ENCODE results near the gene NAPEPLD. TPM values are rescaled to one million over a fixed set of nuclear protein-coding genes. Genes with fewer than 3 reads are reported as not detected.
"Not testable (repeated sequence)": the region's sequence is repeated elsewhere in the genome, so short reads cannot be mapped to it uniquely, and the experiment has no call there.

NAPEPLD gene
- total RNA-seq, 1 experiment from 2014 or later = 12.4 TPM

GRCh38 chr7:103144754-103145153 lies 4.1 kb downstream of the NAPEPLD start:
- not testable (repeated sequence) for DNase-seq (ENCODE audit: low spot score)

GRCh38 chr7:103143868-103144267 lies 5.0 kb downstream of the NAPEPLD start:
- no peak for DNase-seq (ENCODE audit: low spot score)

- no peak for DNase-seq (ENCODE audit: low spot score)
Observed at GRCh38 chr7:103142494-103142893, 6.4 kb downstream of the NAPEPLD start.

GRCh38 chr7:103141753-103142404 lies 7.0 kb downstream of the NAPEPLD start:
- peak; percentile 92 for DNase-seq (ENCODE audit: low spot score)

GRCh38 chr7:103140685-103141084 lies 8.2 kb downstream of the NAPEPLD start:
- no peak for DNase-seq (ENCODE audit: low spot score)

- no peak for DNase-seq (ENCODE audit: low spot score)
Observed at GRCh38 chr7:103140061-103140460, 8.8 kb downstream of the NAPEPLD start.

- no peak for DNase-seq (ENCODE audit: low spot score)
Observed at GRCh38 chr7:103134836-103135554, 13.9 kb downstream of the NAPEPLD start.

- no peak for DNase-seq (ENCODE audit: low spot score)
Observed at GRCh38 chr7:103132995-103133688, 15.8 kb downstream of the NAPEPLD start.

- DNase-seq (ENCODE audit: low spot score) = no peak
Observed at GRCh38 chr7:103130901-103131624, 17.8 kb downstream of the NAPEPLD start.

GRCh38 chr7:103129702-103130549 lies 19.0 kb downstream of the NAPEPLD start:
- no peak for DNase-seq (ENCODE audit: low spot score)

GRCh38 chr7:103127006-103127405 lies 21.9 kb downstream of the NAPEPLD start:
- no peak for DNase-seq (ENCODE audit: low spot score)

GRCh38 chr7:103124429-103124979 lies 24.4 kb downstream of the NAPEPLD start:
- DNase-seq (ENCODE audit: low spot score) = no peak

GRCh38 chr7:103123529-103123928 lies 25.4 kb downstream of the NAPEPLD start:
- DNase-seq (ENCODE audit: low spot score) = no peak

GRCh38 chr7:103121641-103122040 lies 27.3 kb downstream of the NAPEPLD start:
- DNase-seq (ENCODE audit: low spot score) = no peak

GRCh38 chr7:103120362-103120761 lies 28.5 kb downstream of the NAPEPLD start:
- DNase-seq (ENCODE audit: low spot score) = no peak

- DNase-seq (ENCODE audit: low spot score) = no peak
Observed at GRCh38 chr7:103119791-103120291, 29.1 kb downstream of the NAPEPLD start.

- no peak for DNase-seq (ENCODE audit: low spot score)
Observed at GRCh38 chr7:103117465-103117864, 31.4 kb downstream of the NAPEPLD start.

GRCh38 chr7:103116991-103117390 lies 31.9 kb downstream of the NAPEPLD start:
- no peak for DNase-seq (ENCODE audit: low spot score)

GRCh38 chr7:103116511-103116910 lies 32.4 kb downstream of the NAPEPLD start:
- no peak for DNase-seq (ENCODE audit: low spot score)

GRCh38 chr7:103115771-103116170 lies 33.1 kb downstream of the NAPEPLD start:
- DNase-seq (ENCODE audit: low spot score) = no peak

GRCh38 chr7:103114576-103115008 lies 34.3 kb downstream of the NAPEPLD start:
- no peak for DNase-seq (ENCODE audit: low spot score)
